GM21529 (cell line): ENCODE measurements around the gene ITGAL.
"Not testable (repeated sequence)": the region's sequence is repeated elsewhere in the genome, so short reads cannot be mapped to it uniquely, and the experiment has no call there.

Experiments used
- ATAC-seq: cut with Tn5 transposase; IDR thresholded peaks from one replicate; pipeline ENCODE4 v1.9.1; 2021; ENCODE audit not compliant: unreplicated experiment

ITGAL gene

GRCh38 chr16:30491744-30492308 lies 19.3 kb downstream of the ITGAL start:
- no peak for ATAC-seq

GRCh38 chr16:30493941-30494488 lies 21.5 kb downstream of the ITGAL start:
- ATAC-seq: no peak

- ATAC-seq: no peak
Measured at GRCh38 chr16:30494709-30495108, 22.2 kb downstream of the ITGAL start.

- no peak for ATAC-seq
Measured at GRCh38 chr16:30499284-30499683, 26.7 kb downstream of the ITGAL start.

GRCh38 chr16:30503403-30504296 lies 31.1 kb downstream of the ITGAL start:
- ATAC-seq: no peak

- no peak for ATAC-seq
Measured at GRCh38 chr16:30509081-30509765, 36.7 kb downstream of the ITGAL start.

- ATAC-seq: no peak
Measured at GRCh38 chr16:30510376-30510938, 37.9 kb downstream of the ITGAL start.

GRCh38 chr16:30511509-30511908 lies 39.0 kb downstream of the ITGAL start:
- ATAC-seq: no peak

GRCh38 chr16:30515275-30515674 lies 42.7 kb downstream of the ITGAL start:
- ATAC-seq: no peak

GRCh38 chr16:30518552-30518951 lies 46.0 kb downstream of the ITGAL start:
- ATAC-seq: no peak

GRCh38 chr16:30519120-30520049 lies 46.8 kb downstream of the ITGAL start:
- ATAC-seq: no peak

GRCh38 chr16:30521476-30521872 lies 48.9 kb downstream of the ITGAL start:
- ATAC-seq: no peak

GRCh38 chr16:30521873-30522641 lies 49.5 kb downstream of the ITGAL start:
- ATAC-seq: no peak

GRCh38 chr16:30522702-30523463 lies 50.3 kb downstream of the ITGAL start:
- ATAC-seq: not testable (repeated sequence)

GRCh38 chr16:30523768-30524574 lies 51.4 kb downstream of the ITGAL start:
- no peak for ATAC-seq

- ATAC-seq: no peak
Measured at GRCh38 chr16:30524575-30525568, 52.3 kb downstream of the ITGAL start.

- ATAC-seq: no peak
Measured at GRCh38 chr16:30525844-30526136, 53.2 kb downstream of the ITGAL start.
